Activated naive CD4-positive, alpha-beta T cell (primary cell): ENCODE results near the gene HAGHL.

Experiments
- DNase-seq, 4 experiments: peaks; one replicate each; lab custom pipeline; 2025; lab: John Stamatoyannopoulos, UW

Gene HAGHL

DNA sequence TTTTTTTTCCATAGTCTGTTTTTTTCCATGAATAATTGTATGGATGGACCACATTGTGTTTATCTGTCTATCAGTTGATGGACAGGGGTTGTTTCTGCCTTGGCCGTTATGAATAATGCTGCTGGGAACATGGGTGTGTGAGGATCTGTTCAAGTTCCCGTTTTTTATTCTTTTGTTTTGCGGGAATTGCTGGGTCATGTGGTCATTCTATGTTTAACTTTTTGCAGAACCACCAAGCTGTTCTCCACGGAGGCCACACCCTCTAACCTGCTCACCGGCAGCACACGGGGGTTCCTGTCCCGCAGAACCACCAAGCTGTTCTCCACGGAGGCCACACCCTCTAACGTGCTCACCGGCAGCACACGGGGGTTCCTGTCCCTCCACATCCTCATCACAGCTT, 27.8 kb downstream of the HAGHL start:
- DNase-seq, result no peak

DNA sequence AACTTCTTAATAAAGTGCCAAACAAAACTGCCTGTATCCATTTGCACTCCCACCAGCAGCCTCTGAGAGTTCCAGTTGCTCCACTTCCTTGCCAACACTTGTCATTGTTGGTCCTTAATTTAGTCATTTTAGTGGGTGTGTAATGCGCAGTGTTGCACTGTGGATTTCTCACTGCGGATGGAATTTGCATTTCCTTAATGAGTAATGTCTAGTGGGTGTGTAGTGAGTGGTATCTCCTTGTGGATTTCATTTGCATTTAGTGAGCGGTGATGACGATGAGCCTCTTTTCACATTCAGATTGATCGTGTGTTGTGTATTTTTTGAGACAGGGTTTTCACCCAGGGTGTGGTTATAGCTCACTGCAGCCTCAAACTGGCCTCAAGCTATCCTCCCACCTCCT, 29.5 kb downstream of the HAGHL start:
- DNase-seq, result no peak

DNA sequence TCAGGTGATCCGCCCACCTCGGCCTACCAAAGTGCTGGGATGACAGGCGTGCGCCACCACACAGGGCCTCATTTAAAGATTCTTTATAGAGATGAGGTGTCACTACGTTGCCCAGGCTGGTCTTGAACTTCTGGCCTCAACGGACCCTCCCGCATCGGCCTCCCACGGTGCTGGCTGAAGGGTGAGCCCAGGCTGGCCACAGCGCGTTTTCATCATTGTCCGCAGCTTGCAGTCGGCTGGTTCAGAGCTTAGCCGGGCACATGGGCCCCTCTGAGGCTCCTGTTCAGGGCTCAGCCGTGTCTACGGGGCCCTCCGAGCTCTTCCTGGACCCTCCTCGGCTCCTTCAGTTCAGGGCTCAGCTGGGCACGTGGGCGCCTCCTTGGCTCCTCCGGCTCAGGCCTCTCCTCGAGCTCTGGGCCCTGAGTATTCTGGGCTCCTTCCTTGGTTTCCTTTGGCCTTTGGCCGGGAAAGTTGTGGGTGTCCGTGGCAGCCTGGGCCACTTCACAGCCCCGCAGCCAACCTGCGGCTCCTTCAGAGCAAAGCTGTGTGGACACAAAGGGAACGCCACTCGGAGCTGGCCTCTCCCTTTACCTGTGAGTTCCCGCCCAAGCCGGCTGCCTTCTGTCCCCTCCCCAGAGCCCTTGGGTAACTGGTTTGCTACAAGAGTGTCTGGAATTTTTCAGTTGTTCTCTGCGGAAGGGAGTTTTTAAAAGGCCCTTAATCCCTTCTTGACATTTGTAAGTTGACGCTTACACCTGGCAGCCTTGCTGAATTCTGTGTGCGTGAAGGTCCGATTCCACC, 32.4 kb downstream of the HAGHL start:
- DNase-seq, result no peak

DNA sequence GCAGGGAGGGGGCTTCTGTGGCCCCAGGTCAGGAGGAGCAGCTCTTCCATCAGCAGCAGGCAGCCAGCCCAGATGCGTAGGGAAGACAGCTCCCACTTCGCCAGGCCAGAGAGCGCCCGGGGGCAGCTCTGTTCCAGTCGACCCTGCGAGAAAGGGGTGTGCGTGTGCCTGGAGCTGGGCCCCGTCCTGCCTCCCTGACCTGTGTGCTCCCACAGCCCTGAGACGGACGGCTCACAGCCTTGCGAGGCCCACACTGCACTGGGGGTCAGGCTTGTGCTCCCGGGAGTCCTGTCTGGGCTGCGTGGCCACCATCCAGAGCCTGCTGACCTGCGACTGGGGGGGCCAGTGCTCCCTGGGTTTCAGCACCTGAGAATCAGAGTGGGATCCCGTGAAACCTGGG, 33.2 kb downstream of the HAGHL start:
- no peak for DNase-seq

- no peak for DNase-seq
These were observed 33.8 kb downstream of the HAGHL start, which contains the start of gene MSLN for GRCh38 chr16:760545-761343. TSS of gene MSLN (plus strand) at chr16:760734. CDS start at chr16:762681, 1,947 bp downstream.

- DNase-seq, result no peak
These were observed 35.0 kb downstream of the HAGHL start for GRCh38 chr16:761625-762513.

DNA sequence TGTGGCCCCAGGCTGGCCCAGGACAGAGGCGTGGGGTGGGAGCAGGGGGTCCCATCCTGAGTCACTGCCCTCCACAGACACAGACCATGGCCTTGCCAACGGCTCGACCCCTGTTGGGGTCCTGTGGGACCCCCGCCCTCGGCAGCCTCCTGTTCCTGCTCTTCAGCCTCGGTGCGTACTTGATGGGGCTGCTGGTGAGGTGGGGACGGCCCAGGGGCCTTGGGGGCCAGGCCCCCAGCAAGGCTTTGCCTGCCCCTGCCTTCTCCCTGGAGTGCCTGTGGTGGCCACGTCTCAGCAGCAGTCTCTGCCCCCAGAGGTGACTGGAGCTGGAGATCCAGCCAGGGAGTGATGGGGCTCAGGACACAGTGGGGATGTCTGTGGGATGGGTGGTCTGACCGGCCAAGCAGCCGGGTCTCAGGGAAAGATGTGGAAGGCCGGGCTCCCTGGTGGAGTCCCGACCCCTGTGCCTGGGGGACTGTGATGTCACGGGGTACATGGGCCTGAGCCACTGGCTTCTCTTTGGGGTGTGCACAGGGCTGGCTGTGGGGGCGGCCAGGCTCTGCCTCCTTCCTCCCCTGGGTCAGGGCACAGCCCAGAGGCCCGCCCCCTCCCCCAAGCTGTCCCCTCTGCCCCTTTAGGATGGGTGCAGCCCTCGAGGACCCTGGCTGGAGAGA, 35.8 kb downstream of the HAGHL start:
- no peak for DNase-seq

DNA sequence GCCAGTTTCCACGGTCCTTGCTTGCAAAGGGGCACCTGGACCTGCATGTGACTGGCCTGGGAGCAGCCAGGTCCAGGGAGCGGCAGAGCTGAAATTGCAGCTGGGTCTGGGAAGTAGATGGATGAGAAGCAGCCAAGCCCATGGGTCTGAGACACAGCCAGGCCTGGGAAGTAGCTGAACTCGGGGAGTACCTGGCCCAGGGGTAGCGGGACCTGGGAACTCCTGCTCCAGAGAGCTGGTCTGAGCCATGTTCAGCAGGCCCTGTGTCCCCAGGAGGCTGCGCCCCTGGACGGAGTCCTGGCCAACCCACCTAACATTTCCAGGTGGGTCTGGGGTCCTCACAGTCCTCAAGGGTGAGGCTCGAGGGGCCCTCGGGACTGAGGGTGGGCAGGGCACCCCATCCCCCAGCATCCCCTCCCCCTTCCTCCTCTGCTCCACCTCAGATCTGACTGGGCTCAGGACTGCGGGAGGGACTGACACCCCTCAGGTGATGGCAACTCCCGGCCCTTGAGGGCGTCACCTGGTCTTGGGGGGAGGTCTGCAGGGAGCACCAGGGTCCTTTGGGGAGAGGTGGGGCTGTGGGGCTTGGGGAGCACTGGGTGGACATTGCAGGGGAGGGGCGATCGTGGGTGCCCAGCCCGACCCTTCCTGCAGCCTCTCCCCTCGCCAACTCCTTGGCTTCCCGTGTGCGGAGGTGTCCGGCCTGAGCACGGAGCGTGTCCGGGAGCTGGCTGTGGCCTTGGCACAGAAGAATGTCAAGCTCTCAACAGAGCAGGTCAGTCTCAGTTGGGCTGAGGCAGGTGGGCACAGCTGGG, 36.7 kb downstream of the HAGHL start:
- DNase-seq, result no peak

DNA sequence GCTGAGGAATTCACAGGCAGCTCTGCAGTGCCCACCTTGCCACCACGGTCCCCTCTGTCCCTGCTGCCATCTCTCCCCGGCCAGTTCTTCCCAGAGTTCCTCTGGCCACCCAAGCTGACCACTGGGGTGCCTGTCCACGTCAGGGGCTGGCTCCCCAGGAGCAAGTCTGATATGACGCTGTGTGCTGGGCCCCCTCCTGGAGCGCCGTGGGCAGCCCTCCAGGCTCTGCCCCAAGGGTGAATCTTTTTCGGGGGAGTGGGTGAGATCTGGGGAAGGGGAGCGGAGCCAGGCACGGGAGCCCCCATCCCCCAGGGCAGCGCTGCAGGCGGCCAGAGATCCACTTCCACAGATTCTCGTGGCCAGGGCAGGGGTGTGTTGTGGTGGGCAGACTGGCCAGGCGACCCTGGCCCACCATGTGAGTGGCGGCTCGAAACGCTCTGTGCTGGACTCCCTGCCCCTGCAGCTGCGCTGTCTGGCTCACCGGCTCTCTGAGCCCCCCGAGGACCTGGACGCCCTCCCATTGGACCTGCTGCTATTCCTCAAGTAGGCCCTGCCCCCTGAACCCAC, 37.4 kb downstream of the HAGHL start:
- no peak for DNase-seq

DNA sequence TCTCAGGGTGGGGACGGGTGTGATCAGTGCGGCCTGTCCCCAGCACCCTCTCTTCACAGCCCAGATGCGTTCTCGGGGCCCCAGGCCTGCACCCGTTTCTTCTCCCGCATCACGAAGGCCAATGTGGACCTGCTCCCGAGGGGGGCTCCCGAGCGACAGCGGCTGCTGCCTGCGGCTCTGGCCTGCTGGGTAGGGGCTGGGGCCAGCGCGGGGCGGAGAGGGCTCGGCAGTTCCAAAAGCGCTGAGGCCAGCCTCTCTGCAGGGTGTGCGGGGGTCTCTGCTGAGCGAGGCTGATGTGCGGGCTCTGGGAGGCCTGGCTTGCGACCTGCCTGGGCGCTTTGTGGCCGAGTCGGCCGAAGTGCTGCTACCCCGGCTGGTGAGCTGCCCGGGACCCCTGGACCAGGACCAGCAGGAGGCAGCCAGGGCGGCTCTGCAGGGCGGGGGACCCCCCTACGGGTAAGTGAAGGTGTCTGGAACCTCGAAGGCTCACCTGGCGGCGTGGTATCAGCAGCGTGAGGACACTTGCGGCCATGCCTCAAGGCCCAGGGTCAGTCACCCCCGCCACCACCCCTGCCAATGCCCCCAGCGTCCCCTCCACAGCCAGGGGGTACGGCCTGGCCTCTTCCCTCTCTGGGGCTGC, 38.1 kb downstream of the HAGHL start:
- DNase-seq, result no peak

DNA sequence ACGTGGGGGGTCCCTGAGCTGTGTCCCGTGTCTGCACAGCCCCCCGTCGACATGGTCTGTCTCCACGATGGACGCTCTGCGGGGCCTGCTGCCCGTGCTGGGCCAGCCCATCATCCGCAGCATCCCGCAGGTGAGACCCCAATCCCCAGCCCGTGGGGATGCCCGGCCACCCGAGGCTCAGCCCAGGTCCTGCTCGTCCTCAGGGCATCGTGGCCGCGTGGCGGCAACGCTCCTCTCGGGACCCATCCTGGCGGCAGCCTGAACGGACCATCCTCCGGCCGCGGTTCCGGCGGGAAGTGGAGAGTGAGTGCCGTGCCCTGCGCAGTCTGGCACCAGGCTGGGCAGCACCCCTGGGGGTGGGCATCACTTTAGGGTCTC, 38.6 kb downstream of the HAGHL start:
- no peak for DNase-seq

DNA sequence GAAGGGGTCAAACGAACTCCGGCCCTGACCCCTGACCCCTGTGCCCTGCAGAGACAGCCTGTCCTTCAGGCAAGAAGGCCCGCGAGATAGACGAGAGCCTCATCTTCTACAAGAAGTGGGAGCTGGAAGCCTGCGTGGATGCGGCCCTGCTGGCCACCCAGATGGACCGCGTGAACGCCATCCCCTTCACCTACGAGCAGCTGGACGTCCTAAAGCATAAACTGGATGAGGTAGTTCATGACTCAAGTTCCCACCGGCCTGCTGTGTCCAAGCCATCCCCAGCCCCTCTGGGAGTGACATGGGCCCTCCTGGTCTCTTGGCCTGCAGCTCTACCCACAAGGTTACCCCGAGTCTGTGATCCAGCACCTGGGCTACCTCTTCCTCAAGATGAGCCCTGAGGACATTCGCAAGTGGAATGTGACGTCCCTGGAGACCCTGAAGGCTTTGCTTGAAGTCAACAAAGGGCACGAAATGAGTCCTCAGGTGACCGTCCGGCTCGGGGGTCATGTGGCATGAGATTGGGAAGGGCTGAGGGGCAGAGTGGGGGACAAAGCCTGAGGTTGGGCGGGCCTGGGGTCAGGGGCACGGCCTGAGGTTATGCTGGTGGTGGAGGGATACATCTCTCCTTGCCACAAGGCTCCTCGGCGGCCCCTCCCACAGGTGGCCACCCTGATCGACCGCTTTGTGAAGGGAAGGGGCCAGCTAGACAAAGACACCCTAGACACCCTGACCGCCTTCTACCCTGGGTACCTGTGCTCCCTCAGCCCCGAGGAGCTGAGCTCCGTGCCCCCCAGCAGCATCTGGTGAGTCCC, 39.3 kb downstream of the HAGHL start:
- no peak for DNase-seq

- no peak for DNase-seq
These were observed 40.1 kb downstream of the HAGHL start for GRCh38 chr16:766820-767640.

DNA sequence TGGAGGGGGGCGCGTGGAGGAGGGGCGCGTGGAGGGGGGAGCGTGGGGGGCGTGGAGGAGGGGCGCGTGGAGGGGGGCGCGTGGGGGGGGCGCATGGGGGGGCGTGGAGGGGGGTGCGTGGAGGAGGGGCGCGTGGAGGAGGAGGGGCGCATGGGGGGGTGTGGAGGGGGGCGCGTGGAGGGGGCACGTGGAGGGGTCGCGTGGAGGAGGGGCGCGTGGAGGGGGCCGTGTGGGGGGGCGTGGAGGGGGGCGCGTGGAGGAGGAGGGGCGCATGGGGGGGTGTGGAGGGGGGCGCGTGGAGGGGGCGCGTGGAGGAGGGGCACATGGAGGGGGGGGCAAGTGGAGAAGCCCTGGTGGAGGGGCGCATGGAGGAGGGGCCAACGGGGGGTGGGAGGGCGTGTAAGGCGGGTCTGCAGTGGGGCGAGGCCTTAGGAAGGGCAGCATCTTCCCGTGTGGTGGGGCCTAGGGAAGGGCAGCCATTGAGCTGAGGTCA, 40.9 kb downstream of the HAGHL start:
- DNase-seq, result no peak

GRCh38 chr16:768428-768827, 41.5 kb downstream of the HAGHL start:
- DNase-seq, result no peak

DNA sequence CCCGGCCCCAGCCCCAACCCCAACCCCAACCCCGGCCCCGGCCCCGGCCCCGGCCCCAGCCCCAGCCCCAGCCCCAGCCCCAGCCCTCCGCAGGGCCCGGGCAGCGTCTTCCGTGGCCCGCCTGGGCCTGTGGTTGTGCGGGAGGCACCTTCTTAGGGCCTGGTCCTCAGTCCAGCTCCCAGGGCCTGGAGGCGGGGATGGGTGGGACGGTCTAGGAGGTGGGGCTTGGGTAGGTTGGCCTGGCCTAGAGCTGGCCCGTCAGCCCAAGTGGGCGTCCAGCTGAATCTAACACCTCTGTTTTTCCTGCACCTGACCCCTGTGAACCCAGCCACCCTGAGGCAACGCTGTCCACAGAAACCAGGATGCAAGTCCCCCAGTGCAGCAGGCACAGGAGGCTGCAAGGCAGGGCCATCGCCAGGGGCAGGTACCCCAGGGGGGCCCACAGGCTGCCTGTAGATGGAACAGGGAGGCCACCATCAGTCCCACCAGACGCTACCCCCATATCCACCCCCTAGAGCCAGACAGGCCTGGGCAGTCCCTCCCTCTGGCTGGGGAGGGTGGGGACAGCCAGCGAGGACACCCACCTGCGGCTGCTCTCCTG, 42.4 kb downstream of the HAGHL start:
- no peak for DNase-seq

DNA sequence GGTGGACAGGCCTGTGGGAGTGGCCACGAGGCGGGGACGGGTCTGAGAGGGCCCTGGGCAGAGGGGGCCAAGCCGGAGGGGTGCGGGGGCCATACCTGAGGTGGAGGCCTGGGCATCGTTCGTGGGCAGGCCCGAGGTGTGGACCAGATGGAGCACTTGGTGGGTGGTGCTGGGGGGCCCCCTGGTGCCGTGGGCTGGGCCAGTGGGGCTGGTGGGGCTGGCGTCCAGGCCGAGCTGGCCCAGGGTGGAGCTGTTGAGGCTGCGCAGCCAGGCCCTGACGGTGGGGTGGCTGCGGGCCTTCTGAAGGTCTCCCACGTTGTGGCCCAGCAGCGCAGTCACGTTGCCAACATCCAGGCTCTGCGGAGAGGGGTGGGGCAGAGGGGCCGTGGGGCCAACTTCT, 43.0 kb downstream of the HAGHL start:
- DNase-seq, result no peak

DNA sequence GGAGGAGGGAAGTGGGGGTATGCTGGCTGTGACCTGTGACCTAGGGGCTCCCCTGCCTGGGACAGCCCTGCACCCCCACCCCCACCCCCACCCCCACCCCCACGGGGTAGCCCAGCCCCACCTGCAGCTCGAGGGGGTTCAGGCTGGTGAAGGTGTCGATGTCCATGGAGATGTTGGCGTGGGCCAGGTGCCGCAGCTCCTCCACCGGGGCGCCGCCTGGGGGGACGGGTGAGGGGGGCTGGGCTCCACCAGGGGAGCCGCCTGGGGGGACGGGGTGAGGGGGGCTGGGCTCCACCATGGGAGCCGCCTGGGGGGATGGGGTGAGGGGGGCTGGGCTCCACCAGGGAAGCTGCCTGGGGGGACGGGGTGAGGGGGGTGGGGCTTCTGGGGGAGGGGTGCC, 43.5 kb downstream of the HAGHL start:
- no peak for DNase-seq
